RWPE2 (cell line): ENCODE results near the gene COG8.
A peak's percentile ranks its signal among the peaks of the same experiment; 100 is the strongest.

Source experiments
- ATAC-seq: fragments of 200-7000 bp; cut with Tn5 transposase; 3 replicates; pipeline ENCODE4 v1.9.1; 2021; ENCODE audit warnings: low read depth
- DNase-seq: peaks from one replicate; pipeline ENCODE4 v3.0.0-alpha.2; 2020; ENCODE audit warnings: low spot score
- H3K27ac ChIP-seq: fragments of 450-650 bp; 2 replicates; pipeline ENCODE4 v1.5.1; 2017; ENCODE audit warnings: mild to moderate bottlenecking; ENCODE audit not compliant: poor library complexity, severe bottlenecking
- H3K27me3 ChIP-seq: fragments of 250-450 bp; sonication (Bioruptor Pico); 2 replicates; pipeline ENCODE4 v1.5.1; 2021; ENCODE audit warnings: mild to moderate bottlenecking, moderate library complexity; ENCODE audit not compliant: insufficient read depth, poor library complexity, severe bottlenecking
- H3K36me3 ChIP-seq: fragments of 250-450 bp; sonication (Bioruptor Pico); 2 replicates; pipeline ENCODE4 v1.5.1; 2020; ENCODE audit warnings: low read depth, mild to moderate bottlenecking, moderate library complexity
- H3K4me1 ChIP-seq: fragments of 250-450 bp; sonication (Bioruptor Pico); 2 replicates; pipeline ENCODE4 v1.5.1; 2021; ENCODE audit warnings: mild to moderate bottlenecking, moderate library complexity; ENCODE audit not compliant: insufficient read depth, poor library complexity, severe bottlenecking
- H3K4me3 ChIP-seq: fragments of 250-450 bp; sonication (Bioruptor Pico); 2 replicates; pipeline ENCODE4 v1.5.1; 2021; ENCODE audit warnings: mild to moderate bottlenecking, moderate library complexity; ENCODE audit not compliant: severe bottlenecking
- H3K9me3 ChIP-seq: fragments of 250-450 bp; sonication (Bioruptor Pico); 2 replicates; pipeline ENCODE4 v1.5.1; 2021; ENCODE audit warnings: mild to moderate bottlenecking, moderate library complexity; ENCODE audit not compliant: severe bottlenecking
- CTCF ChIP-seq: fragments of 450-650 bp; IDR thresholded peaks from one replicate; pipeline ENCODE4 v1.5.1; 2017; ENCODE audit warnings: mild to moderate bottlenecking, moderate library complexity; ENCODE audit not compliant: poor library complexity, severe bottlenecking

COG8 gene

GRCh38 chr16:69339289-69340094 is at the start of gene COG8, which contains the start of gene NIP7:
Gene COG8 (minus strand): TSS chr16:69339564. CDS start chr16:69339552, 12 bp downstream.
Gene NIP7 (plus strand): TSS chr16:69339772. CDS start chr16:69339830, 58 bp downstream.
- DNase-seq (peak; percentile 97), ATAC-seq (peak; percentile 99)
- Histone ChIP-seq H3K4me3 (peak within 1 kb of the TSS; percentile 62), H3K27ac (peak within 1 kb of the TSS; percentile 52), H3K9me3 (no peaks in the 10 kb centered on the region), H3K36me3 (peaks cover 63% of the 10 kb centered on the region), H3K27me3 (no peaks in the 10 kb centered on the region), H3K4me1 (peaks cover 14% of the 10 kb centered on the region)
- TF ChIP-seq CTCF = peak; percentile 89

GRCh38 chr16:69386596-69386995 is 47.2 kb upstream of the COG8 start:
- peaks cover 7% of the 10 kb centered on the region for H3K4me1 ChIP-seq
- no peaks in the 10 kb centered on the region for H3K27me3 ChIP-seq
- no peak for TF ChIP-seq CTCF
- DNase-seq (no peak), ATAC-seq (no peak)
- H3K36me3 ChIP-seq = peaks cover 33% of the 10 kb centered on the region
- H3K4me3 ChIP-seq = peak overlapping the region; percentile 86
- no peak overlapping the region for H3K27ac ChIP-seq
- no peaks in the 10 kb centered on the region for H3K9me3 ChIP-seq

- H3K27ac ChIP-seq = peak overlapping the region; percentile 61
- no peak for ATAC-seq
- H3K36me3 ChIP-seq = peaks cover 50% of the 10 kb centered on the region
These were observed 45.6 kb upstream of the COG8 start for GRCh38 chr16:69384974-69385373.

GRCh38 chr16:69382421-69382820 is 43.1 kb upstream of the COG8 start:
- no peaks in the 10 kb centered on the region for H3K9me3 ChIP-seq
- no peaks in the 10 kb centered on the region for H3K27me3 ChIP-seq
- H3K4me3 ChIP-seq = no peak overlapping the region
- H3K27ac ChIP-seq = no peak overlapping the region
- no peak for TF ChIP-seq CTCF
- no peak for DNase-seq
- H3K4me1 ChIP-seq = peaks cover 7% of the 10 kb centered on the region
- ATAC-seq = no peak
- peaks cover 75% of the 10 kb centered on the region for H3K36me3 ChIP-seq

More at GRCh38 chr16:69384974-69385373, 45.6 kb upstream of the COG8 start:
- H3K4me1 ChIP-seq = peaks cover 7% of the 10 kb centered on the region
- no peak for TF ChIP-seq CTCF
- no peaks in the 10 kb centered on the region for H3K9me3 ChIP-seq
- no peaks in the 10 kb centered on the region for H3K27me3 ChIP-seq
- no peak for DNase-seq
- peak overlapping the region; percentile 86 for H3K4me3 ChIP-seq

- Histone ChIP-seq H3K27ac (no peak overlapping the region), H3K4me1 (peaks cover 7% of the 10 kb centered on the region), H3K36me3 (peaks cover 77% of the 10 kb centered on the region), H3K4me3 (no peak overlapping the region), H3K9me3 (no peaks in the 10 kb centered on the region), H3K27me3 (no peaks in the 10 kb centered on the region)
- TF ChIP-seq CTCF = no peak
- DNase-seq (no peak), ATAC-seq (no peak)
These were observed 41.9 kb upstream of the COG8 start for GRCh38 chr16:69381231-69381630.
